ENCODE measurements around the gene FKBP1B.
"Not testable (repeated sequence)": the region's sequence is repeated elsewhere in the genome, so short reads cannot be mapped to it uniquely, and the experiment has no call there.

The FKBP1B gene

GRCh38 chr2:24072259-24072658, 22.7 kb downstream of the FKBP1B start:
- no peak for DNase-seq

- no peak for DNase-seq
Measured at GRCh38 chr2:24073816-24074215, 24.3 kb downstream of the FKBP1B start.

- no peak for DNase-seq
Measured at GRCh38 chr2:24075259-24075658, 25.7 kb downstream of the FKBP1B start.

- DNase-seq = peak; percentile 100
Measured at GRCh38 chr2:24075915-24076848, 26.6 kb downstream of the FKBP1B start, which contains the start of gene SF3B6. SF3B6 (minus strand) TSS chr2:24076326; CDS start chr2:24076229, 97 bp downstream.

GRCh38 chr2:24076849-24077534, 27.5 kb downstream of the FKBP1B start:
- DNase-seq = no peak

- DNase-seq = no peak
Measured at GRCh38 chr2:24077535-24077877, 28.0 kb downstream of the FKBP1B start.

- no peak for DNase-seq
Measured at GRCh38 chr2:24077879-24078278, 28.3 kb downstream of the FKBP1B start.

GRCh38 chr2:24080701-24081100, 31.2 kb downstream of the FKBP1B start:
- DNase-seq = no peak

GRCh38 chr2:24082787-24083566, 33.4 kb downstream of the FKBP1B start:
- no peak for DNase-seq

- DNase-seq = no peak
Measured at GRCh38 chr2:24083567-24084385, 34.2 kb downstream of the FKBP1B start.

GRCh38 chr2:24084386-24085199, 35.1 kb downstream of the FKBP1B start, which contains the start of gene TP53I3:
TP53I3 (minus strand) TSS chr2:24084834; CDS start chr2:24084326, 508 bp downstream.
- peak; percentile 88 for DNase-seq

- DNase-seq = no peak
Measured at GRCh38 chr2:24085200-24085489, 35.6 kb downstream of the FKBP1B start.

GRCh38 chr2:24086241-24086640, 36.7 kb downstream of the FKBP1B start:
- DNase-seq = no peak

GRCh38 chr2:24087032-24087431, 37.5 kb downstream of the FKBP1B start:
- DNase-seq = no peak

- DNase-seq = no peak
Measured at GRCh38 chr2:24088821-24089359, 39.3 kb downstream of the FKBP1B start.

GRCh38 chr2:24093270-24093669, 43.7 kb downstream of the FKBP1B start:
- DNase-seq = not testable (repeated sequence)

GRCh38 chr2:24095171-24095677, 45.7 kb downstream of the FKBP1B start:
- not testable (repeated sequence) for DNase-seq

- DNase-seq = not testable (repeated sequence)
Measured at GRCh38 chr2:24100732-24101131, 51.2 kb downstream of the FKBP1B start.

GRCh38 chr2:24101992-24102391, 52.5 kb downstream of the FKBP1B start:
- DNase-seq = no peak

- DNase-seq = no peak
Measured at GRCh38 chr2:24102677-24103076, 53.1 kb downstream of the FKBP1B start.

GRCh38 chr2:24104110-24104650, 54.6 kb downstream of the FKBP1B start:
- no peak for DNase-seq
